SK-N-SH treated with all-trans-retinoic acid at 6 μM for 48 hours (cell line): ENCODE data around the gene NPLOC4.

Experiments
- ATAC-seq: fragments of 200-7000 bp; cut with Tn5 transposase; 3 replicates; pipeline ENCODE4 v1.9.1; 2020; ENCODE audit warnings: mild to moderate bottlenecking, moderate library complexity
- BACH2 ChIP-seq: fragments of 250-450 bp; sonication (Bioruptor Pico); IDR thresholded peaks from 2 replicates; pipeline ENCODE4 v1.9.0; 2021; ENCODE audit warnings: mild to moderate bottlenecking, borderline replicate concordance
- CSDC2 ChIP-seq: fragments of 250-450 bp; sonication (Bioruptor Pico); IDR thresholded peaks from 2 replicates; pipeline ENCODE4 v1.5.0; 2020; ENCODE audit warnings: mild to moderate bottlenecking, moderate library complexity
- ESRRG ChIP-seq: fragments of 250-450 bp; sonication (Bioruptor Pico); IDR thresholded peaks from 2 replicates; pipeline ENCODE4 v1.6.1; 2021; ENCODE audit warnings: mild to moderate bottlenecking
- GLIS3 ChIP-seq: fragments of 250-450 bp; sonication (Bioruptor Pico); IDR thresholded peaks from 2 replicates; pipeline ENCODE4 v1.5.0; 2020; ENCODE audit warnings: mild to moderate bottlenecking, moderate library complexity
- ISL1 ChIP-seq: fragments of 250-450 bp; sonication (Bioruptor Pico); IDR thresholded peaks from 2 replicates; pipeline ENCODE4 v2.1.2; 2022; ENCODE audit warnings: mild to moderate bottlenecking, moderate library complexity
- OSR1 ChIP-seq: fragments of 250-450 bp; sonication (Bioruptor Pico); IDR thresholded peaks from 2 replicates; pipeline ENCODE4 v1.8.0; 2022; ENCODE audit warnings: moderate library complexity, mild to moderate bottlenecking, inconsistent platforms
- PPARA ChIP-seq: fragments of 250-450 bp; sonication (Bioruptor Pico); IDR thresholded peaks from 2 replicates; pipeline ENCODE4 v1.5.0; 2020; ENCODE audit warnings: mild to moderate bottlenecking, borderline replicate concordance
- RARB ChIP-seq: fragments of 250-450 bp; sonication (Bioruptor Pico); IDR thresholded peaks from 2 replicates; pipeline ENCODE4 v1.8.0; 2021; ENCODE audit warnings: mild to moderate bottlenecking, moderate library complexity
- SNAI2 ChIP-seq: fragments of 250-450 bp; sonication (Bioruptor Pico); IDR thresholded peaks from 2 replicates; pipeline ENCODE4 v1.5.0; 2020; ENCODE audit warnings: mild to moderate bottlenecking, moderate library complexity
- TCF4 ChIP-seq: fragments of 250-450 bp; sonication (Bioruptor Pico); IDR thresholded peaks from 2 replicates; pipeline ENCODE4 v1.8.0; 2021; ENCODE audit warnings: mild to moderate bottlenecking, moderate library complexity, borderline replicate concordance
- TOX ChIP-seq: fragments of 250-450 bp; sonication (Bioruptor Pico); IDR thresholded peaks from 2 replicates; pipeline ENCODE4 v1.8.0; 2021; ENCODE audit warnings: mild to moderate bottlenecking, moderate library complexity, borderline replicate concordance
- ZC3H10 ChIP-seq: fragments of 250-450 bp; sonication (Bioruptor Pico); IDR thresholded peaks from 2 replicates; pipeline ENCODE4 v1.5.1; 2021; ENCODE audit warnings: mild to moderate bottlenecking, moderate library complexity
- ZFP3 ChIP-seq: fragments of 250-450 bp; sonication (Bioruptor Pico); IDR thresholded peaks from 2 replicates; pipeline ENCODE4 v1.5.0; 2020; ENCODE audit warnings: mild to moderate bottlenecking, moderate library complexity
- ZFP30 ChIP-seq: fragments of 450-650 bp; formaldehyde crosslinking; IDR thresholded peaks from 2 replicates; pipeline ENCODE4 v1.5.0; 2022; ENCODE audit warnings: mild to moderate bottlenecking, moderate library complexity
- ZNF565 ChIP-seq: fragments of 450-650 bp; formaldehyde crosslinking; conservative IDR thresholded peaks from 2 replicates; pipeline ENCODE4 v1.5.0; 2020; ENCODE audit warnings: low read depth, mild to moderate bottlenecking, moderate library complexity
- ZNF70 ChIP-seq: fragments of 450-650 bp; formaldehyde crosslinking; IDR thresholded peaks from 2 replicates; pipeline ENCODE4 v1.5.0; 2020; ENCODE audit warnings: mild to moderate bottlenecking, moderate library complexity
- ZNF8 ChIP-seq: fragments of 450-650 bp; formaldehyde crosslinking; IDR thresholded peaks from 2 replicates; pipeline ENCODE4 v1.5.0; 2020; ENCODE audit warnings: mild to moderate bottlenecking, moderate library complexity
- TF ChIP-seq, protein P1 (sequence below): fragments of 250-450 bp; sonication (Bioruptor Pico); IDR thresholded peaks from 2 replicates; pipeline ENCODE4 v1.8.0; 2020; ENCODE audit warnings: mild to moderate bottlenecking, moderate library complexity, borderline replicate concordance
- TF ChIP-seq, protein P2 (sequence below): fragments of 250-450 bp; sonication (Bioruptor Pico); IDR thresholded peaks from 2 replicates; pipeline ENCODE4 v1.5.0; 2020; ENCODE audit warnings: mild to moderate bottlenecking, moderate library complexity
- TF ChIP-seq, protein P3 (sequence below): fragments of 250-450 bp; sonication (Bioruptor Pico); IDR thresholded peaks from 2 replicates; pipeline ENCODE4 v1.5.1; 2020; ENCODE audit warnings: low read depth, mild to moderate bottlenecking, moderate library complexity
- TF ChIP-seq, protein P4 (sequence below): fragments of 250-450 bp; sonication (Bioruptor Pico); IDR thresholded peaks from 2 replicates; pipeline ENCODE4 v1.5.1; 2021; ENCODE audit warnings: mild to moderate bottlenecking, moderate library complexity

Gene NPLOC4

DNA sequence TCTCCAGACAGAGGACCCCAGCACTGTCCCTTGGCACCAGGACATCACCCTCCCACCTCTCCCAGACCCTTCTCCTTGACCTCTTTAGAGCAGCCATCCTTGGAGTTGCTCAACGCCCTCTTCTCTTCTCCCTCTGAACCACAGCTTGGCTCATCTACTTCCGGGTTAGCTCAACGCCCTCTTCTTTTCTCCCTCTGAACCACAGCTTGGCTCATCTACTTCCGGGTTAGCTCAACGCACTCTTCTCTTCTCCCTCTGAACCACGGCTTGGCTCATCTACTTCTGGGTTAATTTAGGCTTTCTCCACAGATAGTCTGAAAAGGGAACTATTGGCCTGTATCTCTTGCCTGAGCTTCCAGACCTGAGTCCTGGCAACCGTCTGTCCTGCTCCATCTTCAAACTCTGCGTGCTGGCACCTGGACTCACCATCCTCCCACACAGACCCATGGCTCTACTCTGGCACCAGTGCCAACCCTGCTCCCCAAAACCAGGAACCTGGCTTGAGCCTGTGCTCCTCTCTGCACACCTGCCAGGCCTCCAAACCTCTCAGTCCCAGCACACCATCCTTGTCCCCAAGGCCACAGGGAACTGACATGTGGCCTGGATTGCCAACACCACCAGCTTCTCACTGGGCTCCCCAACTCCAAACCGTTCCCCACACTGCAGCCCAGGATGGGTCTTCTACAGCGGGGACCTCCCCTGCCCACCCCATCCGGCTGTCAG is 59.5 kb downstream of the NPLOC4 start:
- peak; percentile 4; the same call in 2 of the 3 replicates for ATAC-seq
- TF ChIP-seq CSDC2 = no peak
- no peak for TF ChIP-seq ZNF565 (CRISPR knock-in tag)
- TF ChIP-seq GLIS3 = no peak
- no peak for TF ChIP-seq TCF4 (CRISPR knock-in tag)
- TF ChIP-seq, protein P1, sequence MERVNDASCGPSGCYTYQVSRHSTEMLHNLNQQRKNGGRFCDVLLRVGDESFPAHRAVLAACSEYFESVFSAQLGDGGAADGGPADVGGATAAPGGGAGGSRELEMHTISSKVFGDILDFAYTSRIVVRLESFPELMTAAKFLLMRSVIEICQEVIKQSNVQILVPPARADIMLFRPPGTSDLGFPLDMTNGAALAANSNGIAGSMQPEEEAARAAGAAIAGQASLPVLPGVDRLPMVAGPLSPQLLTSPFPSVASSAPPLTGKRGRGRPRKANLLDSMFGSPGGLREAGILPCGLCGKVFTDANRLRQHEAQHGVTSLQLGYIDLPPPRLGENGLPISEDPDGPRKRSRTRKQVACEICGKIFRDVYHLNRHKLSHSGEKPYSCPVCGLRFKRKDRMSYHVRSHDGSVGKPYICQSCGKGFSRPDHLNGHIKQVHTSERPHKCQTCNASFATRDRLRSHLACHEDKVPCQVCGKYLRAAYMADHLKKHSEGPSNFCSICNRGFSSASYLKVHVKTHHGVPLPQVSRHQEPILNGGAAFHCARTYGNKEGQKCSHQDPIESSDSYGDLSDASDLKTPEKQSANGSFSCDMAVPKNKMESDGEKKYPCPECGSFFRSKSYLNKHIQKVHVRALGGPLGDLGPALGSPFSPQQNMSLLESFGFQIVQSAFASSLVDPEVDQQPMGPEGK = no peak
- TF ChIP-seq ZFP30 = no peak
- TF ChIP-seq, protein P2, sequence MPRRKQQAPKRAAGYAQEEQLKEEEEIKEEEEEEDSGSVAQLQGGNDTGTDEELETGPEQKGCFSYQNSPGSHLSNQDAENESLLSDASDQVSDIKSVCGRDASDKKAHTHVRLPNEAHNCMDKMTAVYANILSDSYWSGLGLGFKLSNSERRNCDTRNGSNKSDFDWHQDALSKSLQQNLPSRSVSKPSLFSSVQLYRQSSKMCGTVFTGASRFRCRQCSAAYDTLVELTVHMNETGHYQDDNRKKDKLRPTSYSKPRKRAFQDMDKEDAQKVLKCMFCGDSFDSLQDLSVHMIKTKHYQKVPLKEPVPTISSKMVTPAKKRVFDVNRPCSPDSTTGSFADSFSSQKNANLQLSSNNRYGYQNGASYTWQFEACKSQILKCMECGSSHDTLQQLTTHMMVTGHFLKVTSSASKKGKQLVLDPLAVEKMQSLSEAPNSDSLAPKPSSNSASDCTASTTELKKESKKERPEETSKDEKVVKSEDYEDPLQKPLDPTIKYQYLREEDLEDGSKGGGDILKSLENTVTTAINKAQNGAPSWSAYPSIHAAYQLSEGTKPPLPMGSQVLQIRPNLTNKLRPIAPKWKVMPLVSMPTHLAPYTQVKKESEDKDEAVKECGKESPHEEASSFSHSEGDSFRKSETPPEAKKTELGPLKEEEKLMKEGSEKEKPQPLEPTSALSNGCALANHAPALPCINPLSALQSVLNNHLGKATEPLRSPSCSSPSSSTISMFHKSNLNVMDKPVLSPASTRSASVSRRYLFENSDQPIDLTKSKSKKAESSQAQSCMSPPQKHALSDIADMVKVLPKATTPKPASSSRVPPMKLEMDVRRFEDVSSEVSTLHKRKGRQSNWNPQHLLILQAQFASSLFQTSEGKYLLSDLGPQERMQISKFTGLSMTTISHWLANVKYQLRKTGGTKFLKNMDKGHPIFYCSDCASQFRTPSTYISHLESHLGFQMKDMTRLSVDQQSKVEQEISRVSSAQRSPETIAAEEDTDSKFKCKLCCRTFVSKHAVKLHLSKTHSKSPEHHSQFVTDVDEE = no peak
- TF ChIP-seq RARB (CRISPR knock-in tag) = no peak
- no peak for TF ChIP-seq ESRRG (CRISPR knock-in tag)
- TF ChIP-seq ZNF8 (CRISPR knock-in tag) = no peak
- TF ChIP-seq, protein P3, sequence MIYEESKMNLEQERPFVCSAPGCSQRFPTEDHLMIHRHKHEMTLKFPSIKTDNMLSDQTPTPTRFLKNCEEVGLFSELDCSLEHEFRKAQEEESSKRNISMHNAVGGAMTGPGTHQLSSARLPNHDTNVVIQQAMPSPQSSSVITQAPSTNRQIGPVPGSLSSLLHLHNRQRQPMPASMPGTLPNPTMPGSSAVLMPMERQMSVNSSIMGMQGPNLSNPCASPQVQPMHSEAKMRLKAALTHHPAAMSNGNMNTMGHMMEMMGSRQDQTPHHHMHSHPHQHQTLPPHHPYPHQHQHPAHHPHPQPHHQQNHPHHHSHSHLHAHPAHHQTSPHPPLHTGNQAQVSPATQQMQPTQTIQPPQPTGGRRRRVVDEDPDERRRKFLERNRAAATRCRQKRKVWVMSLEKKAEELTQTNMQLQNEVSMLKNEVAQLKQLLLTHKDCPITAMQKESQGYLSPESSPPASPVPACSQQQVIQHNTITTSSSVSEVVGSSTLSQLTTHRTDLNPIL (CRISPR knock-in tag) = no peak
- no peak for TF ChIP-seq TOX
- TF ChIP-seq, protein P4, sequence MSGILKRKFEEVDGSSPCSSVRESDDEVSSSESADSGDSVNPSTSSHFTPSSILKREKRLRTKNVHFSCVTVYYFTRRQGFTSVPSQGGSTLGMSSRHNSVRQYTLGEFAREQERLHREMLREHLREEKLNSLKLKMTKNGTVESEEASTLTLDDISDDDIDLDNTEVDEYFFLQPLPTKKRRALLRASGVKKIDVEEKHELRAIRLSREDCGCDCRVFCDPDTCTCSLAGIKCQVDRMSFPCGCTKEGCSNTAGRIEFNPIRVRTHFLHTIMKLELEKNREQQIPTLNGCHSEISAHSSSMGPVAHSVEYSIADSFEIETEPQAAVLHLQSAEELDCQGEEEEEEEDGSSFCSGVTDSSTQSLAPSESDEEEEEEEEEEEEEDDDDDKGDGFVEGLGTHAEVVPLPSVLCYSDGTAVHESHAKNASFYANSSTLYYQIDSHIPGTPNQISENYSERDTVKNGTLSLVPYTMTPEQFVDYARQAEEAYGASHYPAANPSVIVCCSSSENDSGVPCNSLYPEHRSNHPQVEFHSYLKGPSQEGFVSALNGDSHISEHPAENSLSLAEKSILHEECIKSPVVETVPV = no peak
- no peak for TF ChIP-seq BACH2 (CRISPR knock-in tag)
- no peak for TF ChIP-seq ZNF70
- no peak for TF ChIP-seq ISL1
- TF ChIP-seq SNAI2 (CRISPR knock-in tag) = no peak
- no peak for TF ChIP-seq ZC3H10 (CRISPR knock-in tag)
- TF ChIP-seq ZFP3 (CRISPR knock-in tag) = no peak
- TF ChIP-seq OSR1 (CRISPR knock-in tag) = no peak

DNA sequence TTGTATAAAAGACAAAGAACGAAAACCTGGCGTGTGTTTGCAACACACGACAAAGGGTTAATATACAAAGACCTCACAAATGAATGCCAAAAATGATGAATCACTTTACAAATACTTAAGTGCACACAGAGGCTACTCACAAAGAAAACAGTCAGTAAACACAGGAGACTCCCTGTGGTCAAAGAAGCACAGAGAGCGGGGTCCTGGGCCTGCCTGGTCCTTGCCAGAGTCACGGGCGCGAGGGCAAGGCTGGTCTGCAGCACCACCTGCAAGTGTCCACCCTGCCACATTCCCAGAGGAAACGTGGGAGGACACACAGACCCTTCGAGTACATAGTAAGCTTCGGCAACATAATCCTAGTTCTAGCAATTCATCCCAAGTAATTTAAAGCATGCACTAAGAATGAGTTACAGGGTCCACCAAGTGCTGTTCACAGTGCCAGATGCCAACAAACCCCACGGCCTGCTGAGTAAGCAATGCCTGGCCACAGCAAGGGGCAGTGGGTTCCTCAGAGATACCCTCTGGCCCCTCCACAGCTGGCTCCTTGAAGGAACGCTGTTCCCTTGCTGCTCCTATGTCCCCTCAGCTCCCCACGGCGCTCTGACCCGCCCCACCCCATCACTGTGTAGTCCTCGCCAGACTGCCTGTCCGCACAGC is 60.2 kb downstream of the NPLOC4 start:
- no peak for TF ChIP-seq ZFP3 (CRISPR knock-in tag)
- no peak for TF ChIP-seq RARB (CRISPR knock-in tag)
- TF ChIP-seq SNAI2 (CRISPR knock-in tag) = no peak
- no peak for TF ChIP-seq ZFP30
- TF ChIP-seq ISL1 = no peak; the same call in 1 of the 2 replicates
- TF ChIP-seq ZNF8 (CRISPR knock-in tag) = no peak
- no peak for TF ChIP-seq OSR1 (CRISPR knock-in tag)
- TF ChIP-seq BACH2 (CRISPR knock-in tag) = no peak
- no peak for TF ChIP-seq ESRRG (CRISPR knock-in tag)
- TF ChIP-seq GLIS3 = no peak
- no peak for TF ChIP-seq PPARA (CRISPR knock-in tag)
- no peak for TF ChIP-seq CSDC2
- no peak for TF ChIP-seq ZNF565 (CRISPR knock-in tag)
- no peak for TF ChIP-seq ZC3H10 (CRISPR knock-in tag)
- ATAC-seq = peak; percentile 87

DNA sequence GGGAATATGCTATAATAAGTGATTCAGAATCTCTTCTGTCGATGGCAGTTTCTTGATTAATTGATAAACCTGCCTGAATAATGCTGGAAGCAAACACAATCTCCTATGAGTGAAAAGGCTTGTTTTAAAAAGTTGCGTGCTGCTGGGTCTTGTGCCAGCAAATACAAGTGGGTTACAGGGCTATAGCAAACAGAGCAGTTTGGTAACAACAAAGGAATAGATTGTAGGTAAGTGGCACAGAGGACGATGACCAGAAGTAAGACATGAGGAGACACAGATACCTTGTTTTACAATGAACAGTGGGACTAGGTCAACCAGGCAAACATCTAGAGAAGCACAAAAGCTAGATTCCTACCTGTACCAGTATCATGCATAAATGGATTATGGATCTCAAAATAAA is 61.1 kb downstream of the NPLOC4 start:
- TF ChIP-seq TCF4 (CRISPR knock-in tag) (no peak), SNAI2 (CRISPR knock-in tag) (no peak), RARB (CRISPR knock-in tag) (no peak), BACH2 (CRISPR knock-in tag) (no peak), ZC3H10 (CRISPR knock-in tag) (no peak), ZNF565 (CRISPR knock-in tag) (no peak)
- TF ChIP-seq, protein P2 = no peak
- TF ChIP-seq, all 23 proteins: peak for 0
- no peak for ATAC-seq
